ENCODE results near the gene FOXO1.

The FOXO1 gene

GRCh38 chr13:40604135-40604534, 62.3 kb downstream of the FOXO1 start:
- no peak for DNase-seq

- no peak for DNase-seq
These were observed 66.2 kb downstream of the FOXO1 start for GRCh38 chr13:40600149-40600751.

- no peak for DNase-seq
These were observed 66.7 kb downstream of the FOXO1 start for GRCh38 chr13:40599747-40600146.

- no peak for DNase-seq
These were observed 67.3 kb downstream of the FOXO1 start for GRCh38 chr13:40599124-40599523.

GRCh38 chr13:40598569-40598968, 67.9 kb downstream of the FOXO1 start:
- DNase-seq: no peak

GRCh38 chr13:40597735-40598365, 68.6 kb downstream of the FOXO1 start:
- DNase-seq: no peak

GRCh38 chr13:40596484-40596883, 70.0 kb downstream of the FOXO1 start:
- DNase-seq: no peak

GRCh38 chr13:40595693-40596092, 70.7 kb downstream of the FOXO1 start:
- no peak for DNase-seq

GRCh38 chr13:40592035-40592434, 74.4 kb downstream of the FOXO1 start:
- DNase-seq: no peak

GRCh38 chr13:40591091-40591490, 75.3 kb downstream of the FOXO1 start:
- DNase-seq: no peak

GRCh38 chr13:40590112-40590862, 76.2 kb downstream of the FOXO1 start:
- no peak for DNase-seq

- peak; percentile 19 to 38 for DNase-seq
These were observed 76.9 kb downstream of the FOXO1 start for GRCh38 chr13:40589285-40590109.

GRCh38 chr13:40588101-40588500, 78.3 kb downstream of the FOXO1 start:
- DNase-seq: no peak

GRCh38 chr13:40586886-40587565, 79.4 kb downstream of the FOXO1 start:
- DNase-seq: peak in 1 of 2 donors; percentile 45

GRCh38 chr13:40585911-40586471, 80.5 kb downstream of the FOXO1 start:
- peak in 1 of 2 donors; percentile 24 for DNase-seq

- DNase-seq: no peak
These were observed 82.7 kb downstream of the FOXO1 start for GRCh38 chr13:40583738-40584137.

GRCh38 chr13:40582531-40582930, 83.9 kb downstream of the FOXO1 start:
- DNase-seq: no peak

GRCh38 chr13:40581277-40581579, 85.2 kb downstream of the FOXO1 start:
- DNase-seq: no peak

GRCh38 chr13:40580566-40581276, 85.7 kb downstream of the FOXO1 start:
- DNase-seq: no peak

GRCh38 chr13:40579535-40579934, 86.9 kb downstream of the FOXO1 start:
- DNase-seq: no peak

GRCh38 chr13:40578055-40578454, 88.4 kb downstream of the FOXO1 start:
- no peak for DNase-seq

GRCh38 chr13:40576369-40576768, 90.1 kb downstream of the FOXO1 start:
- DNase-seq: no peak

All from hippocampal formation (tissue), 2 donors.